HepG2 (cell line): ENCODE results near the gene COL4A3. TPM values are rescaled to one million over a fixed set of nuclear protein-coding genes. Genes with fewer than 3 reads are reported as not detected.

Source experiments
- ATAC-seq: fragments of 200-7000 bp; cut with Tn5 transposase; 3 replicates; pipeline ENCODE4 v1.9.1; 2020; ENCODE audit warnings: mild to moderate bottlenecking, moderate library complexity
- BruUV-seq: library from RNA; stranded (reverse); fragments of 400-500 nt; replicated peaks from 2 replicates; lab custom pipeline; 2021; lab: Mats Ljungman, UMichigan
- CTCF ChIA-PET: fragments of 300-600 bp; formaldehyde crosslinking; extraction: SDS; loops from one replicate; lab custom pipeline; 2021; ENCODE audit warnings: low total read pairs, inconsistent platforms, low intra/inter-chr PET ratio; lab: Yijun Ruan, JAX
- POLR2A ChIA-PET: fragments of 350-600 bp; sonication (Branson Sonifier 250); formaldehyde crosslinking; loops from one replicate; lab custom pipeline; 2020; ENCODE audit warnings: antibody characterized with exemption, inconsistent platforms; lab: Yijun Ruan, JAX
- DNase-seq: peaks from one replicate; pipeline ENCODE4 v3.0.0-alpha.2; 2015; ENCODE audit warnings: low spot score
- FAIRE-seq: peaks from 3 replicates; lab custom pipeline; 2011; peaks lifted over from hg19 to GRCh38; lab: Jason Lieb, UNC
- H2AFZ ChIP-seq: one replicate; pipeline ENCODE4 v1.6.1; 2011; ENCODE audit warnings: low read length, inconsistent platforms
- H3K27ac ChIP-seq: fragments of 300-600 bp; 3 replicates; pipeline ENCODE4 v1.8.0; 2011; ENCODE audit warnings: mixed run types, mild to moderate bottlenecking, mixed read lengths, low read length, inconsistent platforms; ENCODE audit not compliant: insufficient read depth; ENCODE audit errors: extremely low read length
- H3K27me3 ChIP-seq, 2 experiments: fragments of 200-600 bp in 1 of 2; 2 replicates in 1 of 2; 3 replicates in 1 of 2; pipeline versions ENCODE4 v1.6.0 to v1.8.0; 2011; ENCODE audit warnings: low read length in 2 of 2, mild to moderate bottlenecking in 2 of 2, moderate library complexity in 2 of 2, inconsistent platforms in 1 of 2; ENCODE audit not compliant: insufficient read depth in 2 of 2, control insufficient read depth in 1 of 2
- H3K36me3 ChIP-seq, 2 experiments: fragments of 200-600 bp in 1 of 2; replicated peaks in 1 of 2; 2 replicates in 1 of 2; 3 replicates in 1 of 2; pipeline versions ENCODE4 v1.5.1 to v1.8.0; 2011; ENCODE audit warnings: low read length in 2 of 2, inconsistent platforms in 1 of 2; ENCODE audit not compliant: insufficient read depth in 2 of 2, control insufficient read depth in 1 of 2
- H3K4me1 ChIP-seq: 2 replicates; pipeline ENCODE4 v1.5.1; 2012; ENCODE audit warnings: low read length, inconsistent platforms; ENCODE audit not compliant: insufficient read depth
- H3K4me2 ChIP-seq: 2 replicates; pipeline ENCODE4 v1.6.0; 2011; ENCODE audit warnings: low read depth, low read length, inconsistent platforms
- H3K4me3 ChIP-seq, 3 experiments: fragments of 200-600 bp in 1 of 3; sonication (generic), shearing (Covaris generic) in 1 of 3; replicated peaks in 1 of 3; 2 replicates each; pipeline ENCODE4 v1.5.1; 2011 to 2016; ENCODE audit warnings: low read length in 3 of 3, inconsistent platforms in 2 of 3, low read depth in 2 of 3, mild to moderate bottlenecking in 2 of 3, control low read depth in 1 of 3, mixed read lengths in 1 of 3; ENCODE audit not compliant: insufficient read depth in 1 of 3
- H3K79me2 ChIP-seq: one replicate; pipeline ENCODE4 v1.6.1; 2011; ENCODE audit warnings: low read length, inconsistent platforms; ENCODE audit not compliant: insufficient read depth
- H3K9ac ChIP-seq: 2 replicates; pipeline ENCODE4 v1.6.0; 2011; ENCODE audit warnings: mild to moderate bottlenecking, low read depth, low read length, inconsistent platforms; ENCODE audit not compliant: insufficient read depth
- H3K9me3 ChIP-seq: 2 replicates; pipeline ENCODE4 v1.5.1; 2012; ENCODE audit warnings: mild to moderate bottlenecking, low read length
- H4K20me1 ChIP-seq: 2 replicates; pipeline ENCODE4 v1.6.0; 2011; ENCODE audit warnings: inconsistent platforms, mild to moderate bottlenecking, low read length, moderate library complexity; ENCODE audit not compliant: insufficient read depth
- CBX2 ChIP-seq, 2 experiments: fragments of 200-600 bp in 1 of 2; sonication (generic); formaldehyde crosslinking in 1 of 2; IDR thresholded peaks; 2 replicates each; pipeline versions ENCODE4 v1.7.0 to v1.8.1; 2018 to 2022; ENCODE audit warnings: low read depth in 2 of 2, low read length in 1 of 2, mild to moderate bottlenecking in 1 of 2, missing genetic modification reagents in 1 of 2
- E2F2 ChIP-seq: sonication (generic); formaldehyde crosslinking; IDR thresholded peaks from 2 replicates; pipeline ENCODE4 v1.4.0; 2020; ENCODE audit warnings: missing genetic modification reagents, borderline replicate concordance
- GABPB1 ChIP-seq: IDR thresholded peaks from 2 replicates; pipeline ENCODE4 v1.6.1; 2016; ENCODE audit warnings: mild to moderate bottlenecking, missing genetic modification reagents, moderate library complexity, missing compliant biosample characterization
- GFI1 ChIP-seq: sonication (generic); formaldehyde crosslinking; IDR thresholded peaks from 2 replicates; pipeline ENCODE4 v1.5.0; 2020; ENCODE audit warnings: missing genetic modification reagents, mild to moderate bottlenecking, borderline replicate concordance
- HNF1B ChIP-seq: sonication (generic); formaldehyde crosslinking; IDR thresholded peaks from 2 replicates; pipeline ENCODE4 v1.5.1; 2020; ENCODE audit warnings: mild to moderate bottlenecking, moderate library complexity, missing genetic modification reagents
- HNRNPH1 ChIP-seq: fragments of 200-400 bp; formaldehyde crosslinking; optimal IDR thresholded peaks from 2 replicates; pipeline ENCODE3; 2017; ENCODE audit warnings: mild to moderate bottlenecking, low read depth, low read length
- JDP2 ChIP-seq: sonication (generic); formaldehyde crosslinking; IDR thresholded peaks from 2 replicates; pipeline ENCODE4 v1.8.1; 2022; ENCODE audit warnings: missing genetic modification reagents, borderline replicate concordance
- KMT2A ChIP-seq: sonication (generic); formaldehyde crosslinking; IDR thresholded peaks from 2 replicates; pipeline ENCODE4 v1.4.0; 2020; ENCODE audit warnings: missing genetic modification reagents
- MEIS2 ChIP-seq: sonication (generic); formaldehyde crosslinking; IDR thresholded peaks from 2 replicates; pipeline ENCODE4 v1.9.0; 2021; ENCODE audit warnings: mild to moderate bottlenecking, missing genetic modification reagents
- NR2F1 ChIP-seq, 2 experiments: fragments of 450-650 bp in 1 of 2; formaldehyde crosslinking in 1 of 2; IDR thresholded peaks; 2 replicates each; pipeline versions ENCODE4 v1.5.0 to v1.6.1; 2016 to 2020; ENCODE audit warnings: mild to moderate bottlenecking in 1 of 2, missing compliant biosample characterization in 1 of 2, missing genetic modification reagents in 1 of 2, moderate library complexity in 1 of 2
- NR2F6 ChIP-seq, 2 experiments: IDR thresholded peaks; 2 replicates each; pipeline ENCODE4 v1.6.1; 2016; ENCODE audit warnings: antibody characterized with exemption in 1 of 2, mild to moderate bottlenecking in 1 of 2
- REL ChIP-seq: sonication (generic); formaldehyde crosslinking; conservative IDR thresholded peaks from 2 replicates; pipeline ENCODE4 v1.8.0; 2022; ENCODE audit warnings: mild to moderate bottlenecking, missing genetic modification reagents, moderate library complexity
- RELA ChIP-seq: sonication (generic); formaldehyde crosslinking; IDR thresholded peaks from 2 replicates; pipeline ENCODE4 v1.4.0; 2020; ENCODE audit warnings: missing genetic modification reagents
- TERF1 ChIP-seq: sonication (generic); formaldehyde crosslinking; IDR thresholded peaks from 2 replicates; pipeline ENCODE4 v1.8.0; 2022; ENCODE audit warnings: mild to moderate bottlenecking, missing genetic modification reagents, moderate library complexity
- ZNF143 ChIP-seq: sonication (generic); formaldehyde crosslinking; IDR thresholded peaks from 2 replicates; pipeline ENCODE4 v1.4.0; 2020; ENCODE audit warnings: missing genetic modification reagents
- ZNF564 ChIP-seq: sonication (generic); formaldehyde crosslinking; IDR thresholded peaks from 2 replicates; pipeline ENCODE4 v1.8.1; 2023; ENCODE audit warnings: mild to moderate bottlenecking, missing genetic modification reagents
- ZNF660 ChIP-seq: sonication (generic); formaldehyde crosslinking; IDR thresholded peaks from 2 replicates; pipeline ENCODE4 v1.5.1; 2020; ENCODE audit warnings: mild to moderate bottlenecking, low read depth, missing genetic modification reagents, borderline replicate concordance
- ZNF740 ChIP-seq: sonication (generic); formaldehyde crosslinking; IDR thresholded peaks from 2 replicates; pipeline ENCODE4 v1.4.0; 2020; ENCODE audit warnings: missing genetic modification reagents
- ZNF761 ChIP-seq: sonication (generic); formaldehyde crosslinking; conservative IDR thresholded peaks from 2 replicates; pipeline ENCODE4 v1.4.0; 2020; ENCODE audit warnings: mild to moderate bottlenecking, missing genetic modification reagents
- ZNF816 ChIP-seq: sonication (generic); formaldehyde crosslinking; IDR thresholded peaks from 2 replicates; pipeline ENCODE4 v1.8.0; 2022; ENCODE audit warnings: missing genetic modification reagents, mild to moderate bottlenecking, borderline replicate concordance
- WGBS: methylation state at CpG from one replicate; pipeline ENCODE4 v1.1.6; 2017; ENCODE audit warnings: low lambda C conversion rate; 5-methylcytosine and 5-hydroxymethylcytosine counted together
- in situ Hi-C: cut with HindIII; loops from 2 replicates; pipeline ENCODE4 v1.10.0; 2017; ENCODE audit warnings: low pct_unique_long_range_greater_than_20kb; ENCODE audit not compliant: extremely low pct_ligation_motif_present
- intact Hi-C: fragments of 100-400 bp; cut with micrococcal nuclease; formaldehyde crosslinking; loops from one replicate; pipeline ENCODE4 v1.10.0; 2022; ENCODE audit not compliant: unreplicated experiment
- polyA plus RNA-seq, 8 experiments: library from polyadenylated mRNA; depleted of rRNA in 3 of 8; stranded (reverse) in 7 of 8; unstranded in 1 of 8; fragments of >200 nt; fragmentation: Illumina TruSeq in 4 of 8; extraction: Trizol in 4 of 8; gene quantifications; 2 replicates each; pipeline versions ENCODE4 v1.2.1 to v1.2.3, GENCODE V29; 2011 to 2016; ENCODE audit warnings: low read depth in 4 of 8, missing spikeins in 1 of 8, mixed read lengths in 1 of 8; ENCODE audit not compliant: insufficient read depth in 1 of 8
- total RNA-seq, 5 experiments: library from RNA; depleted of rRNA; stranded (reverse); fragments of >200 nt; fragmentation: Illumina TruSeq; extraction: Trizol; gene quantifications; 2 replicates each; pipeline ENCODE4 v1.2.3, GENCODE V29; 2016; ENCODE audit warnings: low read depth in 1 of 5

COL4A3 gene
- total and polyA plus RNA-seq, 2 of the 13 experiments (the other 11 are each of a cell fraction or from before 2014, with no cell fraction given), result 0.02 TPM; not detected in 1

- no peak for TF ChIP-seq ZNF816 (CRISPR knock-in tag)
- no peak for TF ChIP-seq HNF1B (CRISPR knock-in tag)
- TF ChIP-seq CBX2 (IDR thresholded peaks at IDR 0.05; ENCODE audit: low read depth, low read length), result no peak
- no peak for TF ChIP-seq CBX2 (CRISPR knock-in tag; IDR thresholded peaks at IDR 0.05; ENCODE audit: low read depth)
- no peak for TF ChIP-seq E2F2 (CRISPR knock-in tag)
- no peak for TF ChIP-seq MEIS2 (CRISPR knock-in tag)
- no peak for TF ChIP-seq ZNF143 (CRISPR knock-in tag)
- TF ChIP-seq KMT2A (CRISPR knock-in tag), result no peak
- no peak for TF ChIP-seq GFI1 (CRISPR knock-in tag)
- no peak for TF ChIP-seq ZNF564 (CRISPR knock-in tag)
- no peak for TF ChIP-seq GABPB1 (CRISPR knock-in tag)
- TF ChIP-seq TERF1, result no peak
- TF ChIP-seq HNRNPH1, result no peak
- TF ChIP-seq NR2F6 (IDR thresholded peaks at IDR 0.05), result no peak
- no peak for TF ChIP-seq NR2F6 (CRISPR knock-in tag; IDR thresholded peaks at IDR 0.05)
- no peak for TF ChIP-seq ZNF761 (CRISPR knock-in tag)
- no peak for TF ChIP-seq REL
- no peak for TF ChIP-seq RELA
- TF ChIP-seq ZNF740 (CRISPR knock-in tag), result no peak
- TF ChIP-seq NR2F1 (CRISPR knock-in tag; IDR thresholded peaks at IDR 0.05), result no peak
- TF ChIP-seq ZNF660 (CRISPR knock-in tag), result no peak
- no peak for TF ChIP-seq JDP2 (CRISPR knock-in tag)
- TF ChIP-seq, all 625 proteins: peak for 0
- H3K36me3 ChIP-seq, result no peaks in the 10 kb centered on the region
- H3K9me3 ChIP-seq, result peaks cover 9% of the 10 kb centered on the region
- intact Hi-C loops, result no loop called here
- ChIA-PET POLR2A (no interaction called here), CTCF (no interaction called here)
- no peak overlapping the region for H3K9ac ChIP-seq
- FAIRE-seq (no peak), ATAC-seq (no peak), DNase-seq (no peak)
- 100% methylated on average over 2 of the region's 2 CpGs for WGBS
- no peaks in the 10 kb centered on the region for H3K79me2 ChIP-seq
- H2AFZ ChIP-seq, result no peak overlapping the region
- H3K4me2 ChIP-seq, result no peak overlapping the region
- no peak overlapping the region for H3K27ac ChIP-seq
- peaks cover 24% of the 10 kb centered on the region for H3K4me1 ChIP-seq
- in situ Hi-C loops, result no loop called here
- no peaks in the 10 kb centered on the region for H3K27me3 ChIP-seq
- no TSS peak for BruUV-seq
- H4K20me1 ChIP-seq, result no peaks in the 10 kb centered on the region
- no peak overlapping the region for H3K4me3 ChIP-seq
Observed at GRCh38 chr2:227317834-227318233, 153.4 kb downstream of the COL4A3 start.
